Fibroblast of skin of left biceps (primary cell): ENCODE measurements around the gene GPRC5A.

ENCODE experiments used
- DNase-seq, 2 experiments: peaks; one replicate each; pipeline ENCODE4 v3.0.0-alpha.2; 2013; ENCODE audit warnings: low read depth in 2 of 2

The GPRC5A gene

DNA sequence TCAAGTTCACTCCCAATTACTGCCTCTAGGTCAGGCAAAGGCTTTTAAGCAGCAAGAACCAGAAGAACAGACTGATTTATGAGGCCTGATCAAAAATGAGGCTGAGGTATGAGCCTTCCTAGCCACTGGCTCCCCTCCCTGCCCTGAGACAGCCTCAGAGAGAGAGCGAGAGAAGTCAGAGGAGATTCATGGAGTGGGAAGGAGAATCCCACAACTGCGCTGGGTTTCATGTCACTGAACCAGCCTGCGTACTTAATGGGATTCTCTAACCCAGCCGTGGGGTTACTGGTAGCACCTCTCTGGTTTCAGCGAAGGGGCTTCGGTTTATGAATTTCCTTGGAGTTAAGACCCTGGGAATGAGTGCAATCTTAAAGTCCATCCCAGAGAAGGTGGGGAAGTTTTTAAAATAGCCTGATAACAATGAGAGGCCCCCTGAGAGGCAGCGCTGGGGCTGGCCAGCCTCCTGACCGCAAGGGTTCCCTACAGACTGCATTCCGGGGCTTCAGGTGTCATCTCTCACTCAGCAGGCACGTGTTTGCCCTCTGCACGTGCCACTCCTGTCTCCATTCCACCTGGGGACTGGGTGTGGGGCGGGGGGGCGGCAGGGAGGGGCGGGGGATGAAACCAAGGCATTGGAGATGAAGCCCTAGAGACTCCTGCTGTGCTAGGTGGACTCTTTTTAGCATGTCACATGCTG lies 6.1 kb upstream of the GPRC5A start:
- DNase-seq = no peak

DNA sequence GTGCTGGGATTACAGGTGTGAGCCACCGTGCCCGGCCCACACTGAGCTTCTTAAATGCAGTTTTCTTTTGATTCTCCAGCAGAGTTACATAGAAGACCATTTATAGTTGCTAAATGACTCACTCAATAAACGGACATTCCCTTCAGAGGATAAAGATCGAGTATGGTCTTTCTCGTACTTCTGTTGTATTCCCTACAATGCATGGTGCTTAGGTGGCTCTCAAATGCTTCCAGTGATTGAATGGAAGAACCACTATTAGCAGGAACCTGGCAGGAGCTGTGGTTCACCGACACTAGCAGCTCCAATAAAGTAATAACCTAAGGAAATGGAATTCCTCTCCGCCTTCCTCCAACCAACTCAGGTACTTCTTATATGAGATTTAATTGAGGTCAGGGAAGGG lies 3.9 kb upstream of the GPRC5A start:
- no peak for DNase-seq

GRCh38 chr12:12889701-12890100 lies 1.7 kb upstream of the GPRC5A start:
- no peak for DNase-seq

- DNase-seq = no peak
These were observed 751 bp upstream of the GPRC5A start for GRCh38 chr12:12890543-12891079.

- no peak for DNase-seq
These were observed 556 bp downstream of the GPRC5A start for GRCh38 chr12:12891881-12892355.

DNA sequence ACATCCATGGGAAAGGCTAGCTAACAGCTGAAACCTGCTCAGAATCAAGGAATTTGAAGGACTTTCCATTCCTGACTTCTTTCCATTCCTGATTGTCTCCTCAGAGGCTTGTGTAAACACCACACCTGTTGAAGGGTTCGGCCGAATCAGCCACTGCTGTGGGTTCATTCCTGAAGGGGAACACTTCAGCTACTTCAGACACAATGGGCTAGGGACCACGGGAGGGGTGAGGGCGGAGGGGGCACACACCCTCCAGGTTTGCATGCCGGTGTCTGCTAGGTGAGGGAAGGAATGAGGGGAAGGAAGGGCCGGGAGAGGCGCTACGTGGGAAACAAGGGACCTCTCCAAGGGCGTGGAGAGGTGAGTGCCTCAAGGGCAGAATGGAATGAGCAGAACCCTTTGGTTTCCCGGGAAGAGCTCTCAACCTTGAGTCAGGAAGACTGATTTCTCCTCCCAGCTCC lies 1.3 kb downstream of the GPRC5A start:
- no peak for DNase-seq

- no peak for DNase-seq
These were observed 2.1 kb downstream of the GPRC5A start for GRCh38 chr12:12893438-12893837.

- DNase-seq = peak; percentile 62 to 69
These were observed 4.9 kb downstream of the GPRC5A start for GRCh38 chr12:12896260-12896659.

- DNase-seq = no peak
These were observed 5.9 kb downstream of the GPRC5A start for GRCh38 chr12:12897302-12897701.

DNA sequence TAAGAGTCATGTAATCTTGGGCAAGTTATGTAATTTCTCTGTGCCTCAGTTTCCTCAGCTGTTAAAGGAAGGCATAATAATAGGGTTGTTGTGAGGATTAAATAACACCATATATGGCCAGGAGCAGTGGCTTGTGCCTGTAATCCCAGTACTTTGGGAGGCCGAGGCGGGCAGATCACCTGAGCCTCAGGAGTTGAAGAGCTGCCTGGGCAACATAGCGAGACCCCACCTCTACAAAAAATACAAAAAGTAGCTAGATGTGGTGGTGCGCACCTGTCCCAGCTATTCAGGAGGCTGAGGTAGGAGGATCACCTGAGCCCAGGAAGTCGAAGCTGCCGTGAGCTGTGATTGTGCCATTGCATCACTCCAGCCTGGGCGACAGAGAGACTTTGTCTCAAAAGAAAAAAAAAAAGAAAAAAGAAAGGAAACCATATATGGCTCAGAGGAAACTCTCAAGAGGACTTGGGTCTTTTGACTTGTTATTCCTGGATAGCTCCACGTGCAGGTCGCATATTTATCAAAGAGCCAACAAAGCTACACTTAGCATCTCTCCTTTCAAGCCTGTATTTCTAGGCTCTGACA lies 6.9 kb downstream of the GPRC5A start:
- DNase-seq = no peak

- no peak for DNase-seq
These were observed 7.6 kb downstream of the GPRC5A start for GRCh38 chr12:12898911-12899511.

- peak; percentile 86 to 87 for DNase-seq
These were observed 8.4 kb downstream of the GPRC5A start for GRCh38 chr12:12899530-12900380.

DNA sequence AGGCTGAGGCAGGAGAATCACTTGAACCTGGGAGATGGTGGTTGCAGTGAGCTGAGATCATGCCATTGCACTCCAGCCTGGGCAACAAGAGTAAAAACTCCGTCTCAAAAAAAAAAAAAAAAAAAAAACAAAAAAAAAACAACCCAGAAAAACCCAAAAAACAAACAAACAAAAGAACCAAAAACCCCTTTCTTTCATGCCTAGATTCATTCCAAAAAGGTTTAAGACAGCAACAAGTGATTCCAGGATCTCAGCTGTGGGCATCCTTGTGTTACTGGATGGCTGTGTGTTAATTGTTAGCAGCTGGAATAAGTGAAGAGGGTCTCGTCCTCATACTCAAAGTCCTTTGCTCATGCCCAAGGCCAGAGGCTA lies 9.4 kb downstream of the GPRC5A start:
- no peak for DNase-seq

- peak; percentile 80 for DNase-seq
These were observed 9.9 kb downstream of the GPRC5A start for GRCh38 chr12:12901158-12901791.

DNA sequence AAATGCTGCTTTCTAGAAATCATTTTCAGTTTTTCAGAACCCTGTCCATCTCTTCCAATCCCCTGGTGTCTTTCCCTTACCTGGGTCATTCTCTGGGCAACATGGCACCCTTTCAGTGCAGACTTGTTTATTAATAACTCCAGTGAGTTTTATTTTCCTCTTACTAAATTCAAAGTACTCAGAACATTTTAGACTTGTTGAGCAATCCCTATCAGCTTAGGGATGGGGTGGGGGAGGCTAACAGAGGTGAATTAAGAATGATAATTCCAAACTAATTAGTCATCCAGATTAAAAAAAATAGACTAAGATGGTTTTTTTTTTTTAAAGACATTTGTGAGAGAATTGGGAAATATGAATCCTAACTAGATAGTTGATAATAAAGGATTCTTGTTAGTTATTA lies 10.7 kb downstream of the GPRC5A start:
- peak; percentile 51 to 64 for DNase-seq

DNA sequence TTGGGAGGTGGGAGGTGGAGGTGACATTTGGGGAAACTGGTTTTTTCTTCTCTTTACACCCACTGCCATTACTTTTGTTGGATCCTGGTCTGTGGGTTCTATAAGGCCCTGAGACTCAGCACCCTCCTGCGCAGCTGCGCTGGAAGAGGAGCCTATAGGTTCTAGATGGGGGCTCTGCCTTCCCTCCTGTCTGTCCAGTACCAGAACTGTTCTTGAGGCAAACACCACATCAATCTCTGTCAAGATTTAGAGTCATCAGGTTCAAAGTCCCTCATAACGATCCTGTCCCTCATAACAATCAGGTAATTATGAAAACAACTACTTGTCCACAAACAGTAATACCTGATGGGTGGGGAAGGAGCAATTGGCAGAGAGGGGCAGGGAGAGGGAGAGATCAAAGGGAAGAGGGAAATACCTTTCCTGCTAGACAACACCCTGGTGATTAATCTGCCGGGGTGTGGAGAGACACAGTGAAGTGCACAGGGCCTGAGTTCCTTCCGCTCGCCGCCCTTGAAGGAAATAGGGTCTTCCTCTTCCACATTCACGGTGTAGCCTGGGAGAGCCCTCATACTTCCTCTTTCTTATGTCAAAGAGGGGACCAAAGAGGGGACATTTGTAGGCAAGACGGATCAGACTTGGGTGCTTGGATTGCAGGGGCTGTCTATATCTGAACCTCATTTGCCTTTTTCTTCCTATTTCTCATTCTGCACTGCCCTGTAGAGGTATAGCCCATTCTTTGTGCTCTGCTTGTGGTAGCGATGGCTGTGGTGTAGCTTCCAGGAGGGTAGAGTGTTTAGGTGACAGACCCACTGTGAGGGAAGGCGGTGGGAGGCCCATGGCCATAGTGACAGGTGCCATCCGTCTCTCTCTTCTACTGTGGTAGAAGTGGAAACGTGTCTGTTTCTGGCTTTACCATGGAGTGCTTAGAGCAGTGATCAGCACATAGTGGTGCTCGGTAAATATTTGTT lies 12.6 kb downstream of the GPRC5A start:
- DNase-seq = no peak

DNA sequence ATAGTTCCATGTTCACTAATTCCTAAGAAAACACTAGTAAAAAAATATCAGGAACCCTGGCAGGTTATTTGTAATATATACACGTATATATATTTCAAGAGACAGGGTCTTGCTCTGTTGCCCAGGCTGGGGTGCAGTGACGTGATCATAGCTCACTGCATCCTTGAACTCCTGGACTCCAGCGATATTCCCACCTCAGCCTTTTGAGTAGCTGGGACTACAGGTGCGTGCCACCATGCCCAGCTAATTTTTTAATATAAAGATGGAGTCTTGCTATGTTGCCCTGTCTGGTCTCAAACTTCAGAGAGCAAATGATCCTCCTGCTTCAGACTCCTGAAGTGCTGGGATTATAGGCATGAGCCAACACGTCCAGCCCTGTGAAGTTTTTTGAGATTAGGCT lies 16.2 kb downstream of the GPRC5A start:
- no peak for DNase-seq

DNA sequence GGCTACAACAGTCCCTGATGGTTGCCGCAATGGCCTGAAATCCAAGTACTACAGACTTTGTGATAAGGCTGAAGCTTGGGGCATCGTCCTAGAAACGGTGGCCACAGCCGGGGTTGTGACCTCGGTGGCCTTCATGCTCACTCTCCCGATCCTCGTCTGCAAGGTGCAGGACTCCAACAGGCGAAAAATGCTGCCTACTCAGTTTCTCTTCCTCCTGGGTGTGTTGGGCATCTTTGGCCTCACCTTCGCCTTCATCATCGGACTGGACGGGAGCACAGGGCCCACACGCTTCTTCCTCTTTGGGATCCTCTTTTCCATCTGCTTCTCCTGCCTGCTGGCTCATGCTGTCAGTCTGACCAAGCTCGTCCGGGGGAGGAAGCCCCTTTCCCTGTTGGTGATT lies 16.9 kb downstream of the GPRC5A start:
- DNase-seq = no peak

GRCh38 chr12:12908711-12909110 lies 17.3 kb downstream of the GPRC5A start:
- no peak for DNase-seq
